Choroid plexus epithelial cell (primary cell): ENCODE data around the gene AKNA.

Source experiments
- DNase-seq: peaks from one replicate; pipeline ENCODE4 v3.0.0-alpha.2; 2010; ENCODE audit warnings: low read depth
- H3K4me3 ChIP-seq: 2 replicates; pipeline ENCODE4 v1.5.1; 2011; ENCODE audit warnings: low read depth, mild to moderate bottlenecking, control low read depth, low read length, moderate library complexity
- TF ChIP-seq, protein P1 (sequence below): conservative IDR thresholded peaks from 2 replicates; pipeline ENCODE4 v1.5.1; 2011; ENCODE audit warnings: low read depth, mild to moderate bottlenecking, control low read depth, inconsistent platforms, low read length, moderate library complexity

AKNA gene

DNA sequence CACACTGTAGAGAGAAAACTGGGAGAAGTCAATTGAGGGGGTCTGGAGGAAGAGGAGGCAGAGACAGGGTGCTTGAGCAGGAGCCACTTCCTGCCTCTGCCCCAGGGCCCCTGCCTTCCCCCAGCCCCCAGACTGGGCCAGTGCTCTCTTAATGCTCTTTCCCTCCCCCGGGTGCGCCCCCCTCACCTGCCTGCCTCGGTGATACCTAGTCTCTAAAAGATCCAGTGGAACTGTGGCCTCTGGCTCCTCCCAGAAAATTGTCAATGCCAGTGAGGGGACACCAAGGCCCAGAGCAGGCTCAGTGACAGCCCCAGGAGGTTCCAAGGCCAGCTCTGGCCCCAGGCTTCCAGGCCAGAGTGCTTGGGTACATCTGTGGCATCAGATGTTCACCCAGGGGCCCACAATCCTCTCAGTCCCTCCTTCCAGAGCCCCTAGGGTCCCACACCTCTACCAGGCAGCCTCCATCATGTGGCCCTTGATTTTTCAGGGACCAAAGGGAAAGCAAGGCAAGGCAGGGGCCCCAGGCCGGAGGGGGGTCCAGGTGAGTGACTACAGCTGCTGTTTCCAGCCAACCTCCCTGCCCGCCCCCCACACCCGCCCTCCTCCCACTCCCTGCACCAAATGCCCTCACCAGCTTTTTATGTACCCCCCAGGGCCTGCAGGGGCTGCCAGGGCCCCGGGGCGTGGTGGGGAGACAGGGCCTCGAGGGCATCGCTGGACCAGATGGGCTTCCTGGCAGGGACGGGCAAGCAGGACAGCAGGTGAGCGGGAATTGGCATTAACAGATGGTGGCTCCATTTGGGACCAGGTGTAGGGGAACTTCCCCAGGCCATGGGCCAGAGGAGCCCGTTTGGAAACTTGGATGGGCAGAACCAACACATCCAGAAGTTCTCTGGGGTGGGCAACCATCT, 98.0 kb downstream of the AKNA start:
- no peak for DNase-seq
- TF ChIP-seq, protein P1, sequence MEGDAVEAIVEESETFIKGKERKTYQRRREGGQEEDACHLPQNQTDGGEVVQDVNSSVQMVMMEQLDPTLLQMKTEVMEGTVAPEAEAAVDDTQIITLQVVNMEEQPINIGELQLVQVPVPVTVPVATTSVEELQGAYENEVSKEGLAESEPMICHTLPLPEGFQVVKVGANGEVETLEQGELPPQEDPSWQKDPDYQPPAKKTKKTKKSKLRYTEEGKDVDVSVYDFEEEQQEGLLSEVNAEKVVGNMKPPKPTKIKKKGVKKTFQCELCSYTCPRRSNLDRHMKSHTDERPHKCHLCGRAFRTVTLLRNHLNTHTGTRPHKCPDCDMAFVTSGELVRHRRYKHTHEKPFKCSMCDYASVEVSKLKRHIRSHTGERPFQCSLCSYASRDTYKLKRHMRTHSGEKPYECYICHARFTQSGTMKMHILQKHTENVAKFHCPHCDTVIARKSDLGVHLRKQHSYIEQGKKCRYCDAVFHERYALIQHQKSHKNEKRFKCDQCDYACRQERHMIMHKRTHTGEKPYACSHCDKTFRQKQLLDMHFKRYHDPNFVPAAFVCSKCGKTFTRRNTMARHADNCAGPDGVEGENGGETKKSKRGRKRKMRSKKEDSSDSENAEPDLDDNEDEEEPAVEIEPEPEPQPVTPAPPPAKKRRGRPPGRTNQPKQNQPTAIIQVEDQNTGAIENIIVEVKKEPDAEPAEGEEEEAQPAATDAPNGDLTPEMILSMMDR: no peak

DNA sequence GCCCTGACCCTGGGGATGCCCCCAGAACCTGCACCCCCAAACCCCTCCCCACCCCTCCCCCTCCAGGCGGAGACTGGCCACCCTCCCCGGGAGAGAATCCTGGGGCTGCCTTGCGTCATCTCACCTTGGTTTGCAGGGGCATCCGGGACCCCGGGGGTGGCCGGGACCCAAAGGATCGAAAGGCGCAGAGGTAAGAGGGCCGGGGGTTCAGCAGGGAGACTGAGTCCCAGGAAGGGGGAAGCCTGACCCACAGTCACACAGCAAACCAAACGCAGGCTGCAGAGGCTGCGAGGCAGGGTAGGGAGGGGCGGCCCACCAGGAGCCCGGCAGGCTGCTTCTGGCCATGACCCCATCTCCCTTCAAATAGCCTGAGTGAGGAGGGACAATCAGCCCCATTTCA, 98.7 kb downstream of the AKNA start:
- no peak overlapping the region for H3K4me3 ChIP-seq
- TF ChIP-seq, protein P1: no peak
- no peak for DNase-seq

More for the DNA sequence above, 98.0 kb downstream of the AKNA start:
- H3K4me3 ChIP-seq: no peak overlapping the region

DNA sequence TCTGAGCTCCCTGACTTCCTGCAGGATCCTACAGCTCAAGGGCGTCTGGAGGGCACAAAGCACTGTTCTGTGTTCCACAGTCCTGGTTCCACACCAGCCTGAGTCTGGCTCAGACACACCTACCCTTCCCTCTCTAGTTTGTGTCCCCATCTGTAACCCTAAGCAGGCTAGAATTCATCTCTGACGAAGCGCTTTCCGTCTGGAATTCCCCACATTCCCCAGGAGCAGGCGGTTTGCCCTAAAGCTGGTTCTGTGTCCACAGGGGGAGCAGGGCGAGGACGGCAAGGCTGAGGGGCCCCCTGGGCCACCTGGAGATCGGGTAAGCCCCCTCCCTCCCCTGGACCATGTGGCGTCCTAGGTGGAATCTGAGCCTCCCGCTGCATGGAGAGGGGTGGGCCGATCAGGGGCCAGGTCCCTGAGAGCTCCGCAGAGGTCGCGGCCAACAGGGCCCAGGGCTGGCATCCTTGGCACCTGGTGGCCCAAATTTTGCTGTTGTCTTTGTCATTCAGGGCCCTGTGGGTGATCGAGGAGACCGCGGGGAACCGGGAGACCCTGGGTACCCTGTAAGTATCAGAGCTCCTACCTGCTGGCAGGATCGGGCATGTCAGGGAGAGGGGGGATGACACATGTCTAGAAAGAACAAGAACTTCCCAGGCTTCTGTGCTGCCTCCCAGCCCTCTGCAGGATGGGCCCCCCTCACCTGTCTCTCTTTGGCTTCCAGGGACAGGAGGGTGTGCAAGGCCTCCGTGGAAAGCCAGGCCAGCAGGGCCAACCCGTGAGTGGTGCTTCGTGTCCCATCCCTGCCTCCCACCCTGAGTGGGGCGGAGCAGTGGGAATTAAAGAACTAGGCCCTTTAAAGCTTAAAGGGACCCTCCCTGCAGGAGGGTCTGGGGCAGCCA, 99.3 kb downstream of the AKNA start:
- TF ChIP-seq, protein P1: no peak

DNA sequence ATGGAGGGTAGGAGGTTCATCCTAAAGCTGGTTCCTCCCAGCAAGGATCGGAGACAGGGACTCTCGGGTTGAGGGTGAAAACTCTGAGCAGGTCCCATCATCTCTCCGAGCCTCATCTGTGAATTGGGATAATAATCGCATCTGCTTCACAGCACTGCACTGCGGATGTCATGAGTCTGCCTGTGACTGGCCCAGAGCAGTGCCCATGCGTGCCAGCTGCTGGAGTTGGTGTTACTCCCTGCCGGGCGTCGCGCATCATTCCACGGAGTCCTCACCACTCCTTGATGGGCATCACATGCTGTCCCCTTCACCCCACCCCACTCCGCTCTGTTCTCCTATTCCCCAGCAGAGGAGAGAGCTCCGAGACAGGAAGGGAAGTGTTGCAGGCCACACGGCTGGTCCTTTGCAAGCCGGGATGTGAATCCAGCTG, 100.0 kb downstream of the AKNA start:
- TF ChIP-seq, protein P1: no peak
- no peak overlapping the region for H3K4me3 ChIP-seq
- DNase-seq: no peak

More for the DNA sequence above, 99.3 kb downstream of the AKNA start:
- no peak overlapping the region for H3K4me3 ChIP-seq
- DNase-seq: peak; percentile 75

DNA sequence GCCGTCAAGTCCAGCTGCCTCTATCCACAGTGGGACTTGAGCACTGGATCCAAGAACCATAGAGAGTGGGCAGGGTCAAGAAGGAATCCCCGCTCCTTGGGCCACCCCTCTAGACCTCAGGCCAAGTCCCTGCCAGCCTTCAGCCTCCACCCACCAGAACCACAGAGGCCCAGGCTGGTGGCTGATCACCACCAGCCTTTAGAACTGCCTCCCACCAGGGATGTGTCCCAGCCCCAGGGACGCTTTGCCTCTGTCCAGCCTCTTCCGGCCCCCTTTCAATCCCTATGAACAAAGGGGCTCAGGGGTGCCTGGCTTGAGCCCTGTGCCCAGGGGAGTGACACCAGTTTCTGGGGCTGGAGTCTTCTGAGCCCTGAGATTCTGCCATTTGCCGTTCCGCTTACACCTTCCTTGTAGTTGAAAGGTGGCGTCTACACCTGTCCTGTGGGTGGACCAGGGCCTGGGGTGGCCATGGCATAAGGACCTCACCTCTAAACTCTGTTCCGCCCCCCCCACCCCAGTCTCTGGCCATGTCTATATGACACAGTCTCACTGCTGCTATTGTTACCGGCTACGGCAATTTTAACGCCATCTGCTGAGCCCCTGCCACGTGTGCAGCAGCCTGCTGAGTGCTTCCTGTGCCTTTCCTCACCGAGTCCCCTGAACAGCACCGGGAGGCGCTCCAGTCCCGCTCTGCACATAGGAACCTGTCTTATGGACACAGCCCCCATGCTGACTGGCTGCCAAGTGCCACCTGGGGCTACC, 100.6 kb downstream of the AKNA start:
- no peak overlapping the region for H3K4me3 ChIP-seq
- TF ChIP-seq, protein P1: no peak

DNA sequence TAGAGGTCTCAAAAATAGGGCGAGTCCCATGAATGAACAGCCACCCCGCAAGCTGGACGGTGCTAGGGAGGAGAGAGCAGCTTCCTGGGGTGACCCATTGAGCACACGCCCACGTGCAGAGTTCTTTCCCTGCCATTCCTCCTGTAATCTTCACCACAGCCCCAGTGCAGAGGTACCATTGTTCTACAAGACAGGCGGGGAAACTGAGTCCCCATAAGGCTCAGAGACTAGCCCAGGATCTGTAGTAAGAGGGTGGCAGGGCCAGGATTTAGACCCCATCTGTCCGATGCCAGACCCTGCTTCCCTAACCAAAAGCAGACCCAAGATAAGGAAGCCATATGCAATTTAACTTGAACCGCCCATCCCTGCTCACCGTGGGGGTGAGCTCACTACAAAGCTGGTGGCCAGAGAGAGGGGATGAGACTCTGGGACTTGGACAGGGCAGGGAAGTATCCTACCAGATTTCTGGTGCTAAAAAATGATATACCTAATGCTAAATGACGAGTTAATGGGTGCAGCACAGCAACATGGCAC, 101.6 kb downstream of the AKNA start:
- no peak for DNase-seq
- TF ChIP-seq, protein P1: no peak
- H3K4me3 ChIP-seq: no peak overlapping the region

More for the DNA sequence above, 100.6 kb downstream of the AKNA start:
- DNase-seq: no peak
